SH-SY5Y (cell line): ENCODE data around the gene LILRB2.

Experiments
- GATA2 ChIP-seq: IDR thresholded peaks from 2 replicates; pipeline ENCODE4 v1.6.1; 2011; ENCODE audit warnings: mild to moderate bottlenecking, low read depth, low read length
- GATA3 ChIP-seq: IDR thresholded peaks from 2 replicates; pipeline ENCODE4 v1.6.1; 2011; ENCODE audit warnings: low read depth, mild to moderate bottlenecking, low read length, moderate library complexity

DNA sequence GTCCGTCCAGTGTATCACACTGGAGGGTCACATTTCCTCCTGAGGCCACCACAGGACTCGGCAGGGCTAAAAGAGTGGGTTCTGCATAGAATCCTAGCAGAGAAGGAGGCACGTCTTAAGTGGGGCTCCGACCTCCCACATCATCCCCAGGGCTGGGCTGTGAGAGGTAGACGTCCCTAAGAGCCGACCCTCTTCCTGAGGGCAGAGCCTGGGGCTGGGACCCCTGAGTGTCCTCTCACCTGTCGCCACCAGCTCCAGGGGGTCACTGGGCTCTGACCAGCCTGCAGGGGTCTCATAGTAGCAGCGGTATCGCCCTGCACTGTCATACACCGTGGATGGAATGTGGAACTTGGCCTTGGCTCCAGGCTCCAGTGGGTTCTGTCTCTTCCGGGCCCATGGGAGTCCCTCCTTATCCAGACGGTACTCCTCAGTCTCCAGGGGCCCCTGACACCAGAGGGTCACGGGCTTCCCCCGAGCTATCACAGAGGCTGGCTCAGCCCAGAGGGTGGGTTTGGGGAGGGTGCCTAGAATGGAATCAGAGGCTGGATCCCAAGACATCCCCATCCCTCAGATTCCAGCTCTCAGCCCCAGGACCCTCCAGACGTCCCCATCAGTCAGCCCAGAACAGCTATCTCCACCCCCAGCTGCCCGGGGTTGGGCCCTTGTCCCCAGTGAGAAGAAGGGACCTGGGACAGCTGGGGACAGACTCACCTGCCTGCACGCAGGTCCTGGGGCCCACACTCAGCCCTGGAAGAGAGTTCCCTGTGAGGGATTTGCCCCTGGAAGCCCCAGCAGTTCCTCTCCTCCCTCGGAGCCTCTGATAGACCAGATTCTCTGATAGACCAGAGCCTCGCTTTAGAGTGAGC lies 24.4 kb downstream of the LILRB2 start:
- TF ChIP-seq GATA2, result no peak
- TF ChIP-seq GATA3, result no peak
